Fibroblast of mammary gland (primary cell): ENCODE results near the gene CTTN.

Experiments used
- DNase-seq: peaks from one replicate; pipeline ENCODE4 v3.0.0-alpha.2; 2010; ENCODE audit warnings: low read depth
- H3K4me3 ChIP-seq: 2 replicates; pipeline ENCODE4 v1.5.1; 2011; ENCODE audit warnings: low read depth, mild to moderate bottlenecking, low read length, moderate library complexity; ENCODE audit not compliant: control insufficient read depth
- TF ChIP-seq, protein P1 (sequence below): conservative IDR thresholded peaks from 2 replicates; pipeline ENCODE4 v1.5.1; 2011; ENCODE audit warnings: low read depth, low read length, inconsistent platforms; ENCODE audit not compliant: control insufficient read depth, insufficient read depth

The CTTN gene

DNA sequence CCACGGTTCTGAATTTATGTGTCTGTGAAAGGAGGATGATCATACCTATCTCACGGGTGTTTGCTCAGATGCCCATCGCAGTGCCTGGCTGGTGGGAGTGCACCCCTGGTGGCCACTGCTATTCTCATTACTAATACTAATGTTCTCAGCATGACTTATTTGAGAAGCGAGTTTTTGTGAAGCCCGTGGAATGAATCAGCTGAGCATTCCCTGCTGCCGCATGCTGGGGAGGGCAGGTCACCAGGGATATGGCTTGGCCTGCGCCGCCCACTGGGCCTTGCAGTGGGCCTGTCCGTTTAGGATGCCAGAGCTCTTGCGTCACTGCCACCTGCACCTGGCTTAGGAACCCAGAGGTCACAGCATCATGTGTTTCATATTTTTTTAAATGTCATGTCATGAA lies 16.9 kb downstream of the CTTN start:
- DNase-seq: peak; percentile 89
- no peak overlapping the region for H3K4me3 ChIP-seq
- TF ChIP-seq, protein P1, sequence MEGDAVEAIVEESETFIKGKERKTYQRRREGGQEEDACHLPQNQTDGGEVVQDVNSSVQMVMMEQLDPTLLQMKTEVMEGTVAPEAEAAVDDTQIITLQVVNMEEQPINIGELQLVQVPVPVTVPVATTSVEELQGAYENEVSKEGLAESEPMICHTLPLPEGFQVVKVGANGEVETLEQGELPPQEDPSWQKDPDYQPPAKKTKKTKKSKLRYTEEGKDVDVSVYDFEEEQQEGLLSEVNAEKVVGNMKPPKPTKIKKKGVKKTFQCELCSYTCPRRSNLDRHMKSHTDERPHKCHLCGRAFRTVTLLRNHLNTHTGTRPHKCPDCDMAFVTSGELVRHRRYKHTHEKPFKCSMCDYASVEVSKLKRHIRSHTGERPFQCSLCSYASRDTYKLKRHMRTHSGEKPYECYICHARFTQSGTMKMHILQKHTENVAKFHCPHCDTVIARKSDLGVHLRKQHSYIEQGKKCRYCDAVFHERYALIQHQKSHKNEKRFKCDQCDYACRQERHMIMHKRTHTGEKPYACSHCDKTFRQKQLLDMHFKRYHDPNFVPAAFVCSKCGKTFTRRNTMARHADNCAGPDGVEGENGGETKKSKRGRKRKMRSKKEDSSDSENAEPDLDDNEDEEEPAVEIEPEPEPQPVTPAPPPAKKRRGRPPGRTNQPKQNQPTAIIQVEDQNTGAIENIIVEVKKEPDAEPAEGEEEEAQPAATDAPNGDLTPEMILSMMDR: peak; percentile 62

DNA sequence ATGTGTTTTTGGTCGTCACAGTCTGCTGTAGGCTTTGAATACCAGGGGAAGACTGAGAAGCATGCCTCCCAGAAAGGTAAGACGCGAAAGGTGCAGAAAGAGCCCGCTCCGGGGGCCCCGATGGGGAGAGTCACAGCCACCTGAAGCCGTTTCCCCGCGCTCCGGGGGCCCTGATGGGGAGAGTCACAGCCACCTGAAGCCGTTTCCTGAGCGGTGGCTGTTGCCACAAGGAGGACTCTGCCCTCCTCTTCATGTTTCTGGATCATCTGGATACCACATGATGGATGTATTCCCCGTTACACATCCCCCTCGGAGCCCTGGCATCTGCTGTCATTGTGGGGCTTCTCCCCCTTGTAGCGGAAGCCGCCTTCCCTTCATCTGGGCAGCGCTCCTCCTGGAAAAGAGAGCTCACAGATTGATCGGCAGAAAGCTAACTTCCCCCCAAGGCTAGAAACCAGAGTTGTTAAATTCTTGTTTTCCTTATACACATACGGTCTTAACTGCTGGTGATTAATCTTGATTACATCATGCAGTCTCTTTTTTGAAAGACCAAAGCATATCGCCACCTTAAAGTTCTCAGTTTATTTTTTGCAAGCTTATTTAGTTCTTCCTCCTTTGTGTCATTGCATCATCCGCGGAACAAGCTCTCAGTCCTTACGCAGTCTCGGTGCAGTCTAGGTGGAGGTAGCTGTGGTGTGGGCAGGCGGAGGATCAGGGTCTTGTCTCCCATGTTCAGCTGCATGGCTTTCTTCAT lies 17.5 kb downstream of the CTTN start:
- DNase-seq: peak; percentile 36
- no peak overlapping the region for H3K4me3 ChIP-seq
- TF ChIP-seq, protein P1: no peak

DNA sequence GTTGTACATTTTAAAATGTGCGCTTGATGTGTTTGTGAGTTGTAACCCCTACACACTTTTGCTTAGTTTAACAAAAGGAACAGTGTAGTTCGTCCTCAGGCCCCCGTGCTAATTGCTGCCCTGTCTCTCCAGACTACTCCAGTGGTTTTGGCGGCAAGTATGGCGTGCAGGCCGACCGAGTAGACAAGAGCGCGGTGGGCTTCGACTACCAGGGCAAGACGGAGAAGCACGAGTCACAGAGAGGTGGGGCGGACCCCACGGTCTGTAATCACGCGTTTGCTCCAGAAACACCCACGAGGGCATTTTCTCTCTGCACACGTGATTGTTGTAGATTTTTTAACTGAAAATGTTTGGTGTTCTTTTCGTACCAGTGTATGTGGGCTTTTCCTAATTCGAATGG lies 18.6 kb downstream of the CTTN start:
- H3K4me3 ChIP-seq: no peak overlapping the region
- TF ChIP-seq, protein P1: no peak
- no peak for DNase-seq

DNA sequence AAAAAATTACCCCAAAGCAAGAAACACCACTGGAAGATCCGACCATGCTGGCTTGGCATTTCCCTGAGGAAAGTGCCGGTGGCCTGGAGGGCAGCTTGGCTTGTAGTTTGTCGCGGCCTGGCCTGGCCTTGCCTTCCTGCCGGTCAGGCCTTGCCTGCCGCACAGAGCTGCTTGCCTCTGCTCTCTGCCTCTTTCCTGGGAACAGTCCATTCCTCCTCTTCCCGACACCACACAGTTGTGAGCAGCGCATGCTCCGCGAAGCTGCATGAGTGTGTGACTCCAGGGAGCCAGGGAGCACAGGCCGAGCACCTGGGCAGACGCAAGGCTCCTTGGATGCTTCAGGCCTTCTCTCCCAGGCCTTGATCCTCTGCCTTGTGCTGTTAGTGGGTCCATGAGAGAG lies 19.8 kb downstream of the CTTN start:
- no peak overlapping the region for H3K4me3 ChIP-seq
- no peak for DNase-seq
- TF ChIP-seq, protein P1: no peak

DNA sequence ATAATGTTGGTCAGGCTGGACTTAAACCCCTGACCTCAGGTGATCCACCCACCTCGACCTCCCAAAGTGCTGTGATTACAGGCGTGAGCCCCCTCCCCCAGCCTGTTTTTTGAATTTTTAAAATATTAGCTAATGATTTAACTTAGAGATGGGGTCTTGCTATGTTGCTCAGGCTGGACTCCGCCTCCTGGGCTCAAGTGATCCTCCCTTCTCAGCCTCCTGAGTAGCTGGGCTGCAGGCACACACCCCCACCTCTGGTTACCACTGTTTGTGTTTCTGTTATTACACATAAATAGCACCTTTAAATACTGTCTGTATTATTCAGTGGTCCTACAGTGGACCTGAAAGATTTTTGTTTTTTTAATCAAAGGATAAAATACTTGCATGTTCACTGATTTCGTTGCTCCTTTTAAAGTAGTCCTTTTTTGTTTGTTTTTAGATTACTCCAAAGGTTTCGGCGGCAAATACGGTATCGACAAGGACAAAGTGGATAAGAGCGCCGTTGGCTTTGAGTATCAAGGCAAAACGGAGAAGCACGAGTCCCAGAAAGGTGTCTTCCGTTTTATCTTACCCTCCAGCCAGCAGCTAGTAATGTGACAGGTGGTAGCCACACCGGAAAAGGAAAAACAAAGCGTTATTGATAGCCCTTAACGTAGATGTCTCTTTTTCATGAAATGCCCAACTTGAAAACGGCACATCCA lies 21.1 kb downstream of the CTTN start:
- H3K4me3 ChIP-seq: no peak overlapping the region
- DNase-seq: no peak
- TF ChIP-seq, protein P1: no peak

DNA sequence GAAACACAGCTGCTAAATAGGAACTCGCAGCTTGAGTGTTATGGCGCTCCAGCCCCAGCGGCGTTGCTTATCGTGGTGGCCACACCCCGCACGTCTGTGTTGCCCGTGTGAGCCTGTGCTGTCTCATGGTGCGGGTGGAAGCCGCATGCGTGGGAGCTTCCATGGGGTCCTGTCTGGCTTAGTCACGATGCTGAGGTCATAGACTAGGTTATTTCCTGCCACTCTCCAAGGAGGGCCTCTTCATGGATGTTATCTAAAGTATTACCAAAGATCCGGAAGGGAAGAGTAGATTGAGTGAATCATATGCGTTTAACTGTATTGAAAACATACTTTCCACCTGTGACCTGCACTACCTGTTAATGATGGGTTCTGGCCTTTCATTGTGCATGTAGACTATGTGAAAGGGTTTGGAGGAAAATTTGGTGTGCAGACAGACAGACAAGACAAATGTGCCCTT lies 21.7 kb downstream of the CTTN start:
- peak; percentile 80 for DNase-seq
- no peak overlapping the region for H3K4me3 ChIP-seq
- TF ChIP-seq, protein P1: no peak
